Gastrocnemius medialis (tissue), 4 donors: ENCODE data around the gene GPRIN3.

Source experiments
- CTCF ChIP-seq, 5 experiments: fragments of 450-650 bp in 3 of 5; fragments of 200-600 bp in 2 of 5; sonication (generic) in 2 of 5; IDR thresholded peaks in 4 of 5; conservative IDR thresholded peaks in 1 of 5; 1 replicate in 4 of 5; 2 replicates in 1 of 5; pipeline ENCODE4 v1.5.1; 2016 to 2019; ENCODE audit warnings: antibody characterized with exemption in 5 of 5, mild to moderate bottlenecking in 3 of 5, moderate library complexity in 3 of 5
- POLR2A ChIP-seq, 2 donors: fragments of 450-650 bp; IDR thresholded peaks; one replicate each; pipeline ENCODE4 v1.6.1; 2017; ENCODE audit warnings: antibody characterized with exemption in 2 of 2, mild to moderate bottlenecking in 2 of 2, moderate library complexity in 2 of 2

DNA sequence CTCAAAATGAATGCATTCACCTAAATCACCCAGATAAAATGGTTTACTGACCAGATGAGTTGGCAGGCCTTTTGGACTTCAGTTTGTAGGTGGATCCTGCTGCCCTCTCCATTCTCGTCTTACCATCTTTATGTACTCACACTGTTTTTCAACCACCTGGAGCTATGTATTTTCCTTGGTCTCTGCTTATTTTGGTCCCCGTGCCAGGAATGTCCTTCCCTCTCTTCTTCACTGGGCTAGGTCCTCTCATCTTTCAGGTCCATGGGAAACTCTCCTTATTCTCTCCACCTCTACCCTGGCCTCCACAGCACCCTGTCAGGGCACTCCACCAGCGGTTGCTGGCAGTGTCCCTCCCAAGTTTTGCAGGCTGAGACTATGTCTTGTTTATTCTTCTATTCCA is 2.6 kb downstream of the GPRIN3 start:
- no peak for TF ChIP-seq POLR2A (IDR thresholded peaks at IDR 0.05)
- TF ChIP-seq CTCF (IDR thresholded peaks at IDR 0.05 in 4 of 5, conservative IDR thresholded peaks at IDR 0.05 in 1 of 5): no peak
